Progenitor cell of endocrine pancreas (in vitro differentiated cells): Measurements from ENCODE around the gene SERPINB2. TPM values are rescaled to one million over a fixed set of nuclear protein-coding genes. Genes with fewer than 3 reads are reported as not detected.

Experiments
- DNase-seq: peaks from one replicate; pipeline ENCODE4 v3.0.0; 2021; ENCODE audit warnings: low spot score; ENCODE audit not compliant: unreplicated experiment
- H3K27ac Mint-ChIP-seq: 2 replicates; pipeline ENCODE4 v1.8.0; 2021; ENCODE audit warnings: mild to moderate bottlenecking, moderate library complexity, mixed read lengths
- H3K27me3 Mint-ChIP-seq: 2 replicates; pipeline ENCODE4 v1.8.0; 2021; ENCODE audit warnings: mixed read lengths
- H3K36me3 Mint-ChIP-seq: 2 replicates; pipeline ENCODE4 v1.8.0; 2022; ENCODE audit warnings: mixed read lengths; ENCODE audit not compliant: insufficient read depth
- H3K4me1 Mint-ChIP-seq: 2 replicates; pipeline ENCODE4 v1.8.0; 2021; ENCODE audit warnings: low read depth, mixed read lengths
- H3K4me3 Mint-ChIP-seq: 2 replicates; pipeline ENCODE4 v1.8.0; 2021; ENCODE audit warnings: low read depth, mild to moderate bottlenecking, moderate library complexity, mixed read lengths
- H3K9me3 Mint-ChIP-seq: 2 replicates; pipeline ENCODE4 v1.8.0; 2021; ENCODE audit warnings: low read depth, mixed read lengths
- CTCF ChIP-seq: fragments of 200-600 bp; sonication (generic); IDR thresholded peaks from one replicate; pipeline ENCODE4 v1.5.0; 2021; ENCODE audit warnings: antibody characterized with exemption, mild to moderate bottlenecking; ENCODE audit not compliant: unreplicated experiment
- total RNA-seq: library from RNA; stranded (reverse); gene quantifications from 2 replicates; pipeline ENCODE4 v1.2.1, GENCODE V29; 2021

SERPINB2 gene
- total RNA-seq, 1 donor from 2014 or later, result not detected

GRCh38 chr18:63868546-63868945, 19.0 kb upstream of the SERPINB2 start:
- Mint-ChIP-seq H3K27ac (no peak overlapping the region), H3K36me3 (no peaks in the 10 kb centered on the region), H3K27me3 (peaks cover 6% of the 10 kb centered on the region), H3K4me1 (no peaks in the 10 kb centered on the region), H3K4me3 (no peak overlapping the region), H3K9me3 (no peaks in the 10 kb centered on the region)
- TF ChIP-seq CTCF, result no peak
- DNase-seq, result no peak

GRCh38 chr18:63869374-63869773, 18.1 kb upstream of the SERPINB2 start:
- Mint-ChIP-seq H3K36me3 (no peaks in the 10 kb centered on the region), H3K9me3 (no peaks in the 10 kb centered on the region), H3K27ac (no peak overlapping the region), H3K4me3 (no peak overlapping the region), H3K4me1 (no peaks in the 10 kb centered on the region), H3K27me3 (peaks cover 6% of the 10 kb centered on the region)
- TF ChIP-seq CTCF, result no peak
- no peak for DNase-seq

GRCh38 chr18:63869851-63870250, 17.7 kb upstream of the SERPINB2 start:
- Mint-ChIP-seq H3K4me1 (no peaks in the 10 kb centered on the region), H3K27ac (no peak overlapping the region), H3K27me3 (peaks cover 6% of the 10 kb centered on the region), H3K9me3 (no peaks in the 10 kb centered on the region), H3K4me3 (no peak overlapping the region), H3K36me3 (no peaks in the 10 kb centered on the region)
- TF ChIP-seq CTCF, result no peak
- DNase-seq, result no peak

- no peak overlapping the region for H3K27ac Mint-ChIP-seq
- H3K9me3 Mint-ChIP-seq, result no peaks in the 10 kb centered on the region
- TF ChIP-seq CTCF, result no peak
- no peaks in the 10 kb centered on the region for H3K36me3 Mint-ChIP-seq
- no peaks in the 10 kb centered on the region for H3K4me1 Mint-ChIP-seq
- no peak for DNase-seq
- no peak overlapping the region for H3K4me3 Mint-ChIP-seq
- peaks cover 6% of the 10 kb centered on the region for H3K27me3 Mint-ChIP-seq
These were observed 15.7 kb upstream of the SERPINB2 start for GRCh38 chr18:63871836-63872235.

GRCh38 chr18:63872586-63872985, 14.9 kb upstream of the SERPINB2 start:
- no peak for TF ChIP-seq CTCF
- no peak for DNase-seq
- Mint-ChIP-seq H3K36me3 (no peaks in the 10 kb centered on the region), H3K4me1 (no peaks in the 10 kb centered on the region), H3K27me3 (peaks cover 6% of the 10 kb centered on the region), H3K9me3 (no peaks in the 10 kb centered on the region), H3K27ac (no peak overlapping the region), H3K4me3 (no peak overlapping the region)
